ENCODE data around the gene SYNE1. TPM values are rescaled to one million over a fixed set of nuclear protein-coding genes. Genes with fewer than 3 reads are reported as not detected.
"Not testable (repeated sequence)": the region's sequence is repeated elsewhere in the genome, so short reads cannot be mapped to it uniquely, and the experiment has no call there.

SYNE1 gene
- total RNA-seq, 4 donors from 2014 or later, result 120 to 163 (median 137) TPM

GRCh38 chr6:152532556-152533422, 104.4 kb downstream of the SYNE1 start:
- no peaks in the 10 kb centered on the region for H3K9me3 ChIP-seq
- H3K27me3 ChIP-seq, result no peaks in the 10 kb centered on the region
- no peak overlapping the region for H3K27ac ChIP-seq
- DNase-seq (ENCODE audit: low spot score in 2 of 2), result no peak
- H3K4me3 ChIP-seq, result no peak overlapping the region
- no peaks in the 10 kb centered on the region for H3K36me3 ChIP-seq
- TF ChIP-seq CTCF (IDR thresholded peaks at IDR 0.05) (no peak), EP300 (IDR thresholded peaks at IDR 0.05) (no peak), POLR2A (IDR thresholded peaks at IDR 0.05) (no peak)
- 78 to 79% methylated on average over 3 of the region's 3 CpGs for WGBS, 2 donors
- H3K4me1 ChIP-seq, result no peaks in the 10 kb centered on the region

- Histone ChIP-seq H3K36me3 (no peaks in the 10 kb centered on the region), H3K27ac (no peak overlapping the region), H3K27me3 (no peaks in the 10 kb centered on the region), H3K9me3 (no peaks in the 10 kb centered on the region), H3K4me1 (no peaks in the 10 kb centered on the region), H3K4me3 (no peak overlapping the region)
- no peak for TF ChIP-seq EP300 (IDR thresholded peaks at IDR 0.05)
- TF ChIP-seq CTCF (IDR thresholded peaks at IDR 0.05), result no peak
- no peak for TF ChIP-seq POLR2A (IDR thresholded peaks at IDR 0.05)
- WGBS, 2 donors, result 84 to 93% methylated on average over 3 of the region's 3 CpGs
- DNase-seq (ENCODE audit: low spot score in 2 of 2), result no peak
Observed at GRCh38 chr6:152531659-152532058, 105.5 kb downstream of the SYNE1 start.

- no peak for DNase-seq (ENCODE audit: low spot score in 2 of 2)
- H3K27ac ChIP-seq, result no peak overlapping the region
- TF ChIP-seq POLR2A (IDR thresholded peaks at IDR 0.05) (no peak), EP300 (IDR thresholded peaks at IDR 0.05) (no peak), CTCF (IDR thresholded peaks at IDR 0.05) (no peak)
- no peaks in the 10 kb centered on the region for H3K27me3 ChIP-seq
- H3K4me1 ChIP-seq, result no peaks in the 10 kb centered on the region
- H3K4me3 ChIP-seq, result no peak overlapping the region
- H3K36me3 ChIP-seq, result no peaks in the 10 kb centered on the region
- H3K9me3 ChIP-seq, result no peaks in the 10 kb centered on the region
Observed at GRCh38 chr6:152529369-152529768, 107.8 kb downstream of the SYNE1 start.

GRCh38 chr6:152514120-152514519, 123.0 kb downstream of the SYNE1 start:
- DNase-seq (ENCODE audit: low spot score in 2 of 2); H3K4me1 ChIP-seq; H3K4me3 ChIP-seq; H3K27me3 ChIP-seq; H3K9me3 ChIP-seq; H3K36me3 ChIP-seq; H3K27ac ChIP-seq: not testable (repeated sequence)
- whole genome bisulfite sequencing, 2 donors, result 89 to 90% methylated on average over 1 of the region's 1 CpG

- H3K4me3 ChIP-seq, result no peak overlapping the region
- H3K27ac ChIP-seq, result no peak overlapping the region
- no peak for DNase-seq (ENCODE audit: low spot score in 2 of 2)
- H3K27me3 ChIP-seq, result no peaks in the 10 kb centered on the region
- no peaks in the 10 kb centered on the region for H3K9me3 ChIP-seq
- WGBS, 2 donors, result 92 to 93% methylated on average over 5 of the region's 5 CpGs
- no peaks in the 10 kb centered on the region for H3K4me1 ChIP-seq
- TF ChIP-seq POLR2A (IDR thresholded peaks at IDR 0.05), result no peak
- no peak for TF ChIP-seq CTCF (IDR thresholded peaks at IDR 0.05)
- TF ChIP-seq EP300 (IDR thresholded peaks at IDR 0.05), result no peak
- no peaks in the 10 kb centered on the region for H3K36me3 ChIP-seq
Observed at GRCh38 chr6:152509916-152510315, 127.2 kb downstream of the SYNE1 start.
